DND-41 (cell line): ENCODE results near the gene LNX1.

Source experiments
- CTCF ChIP-seq: IDR thresholded peaks from 2 replicates; pipeline ENCODE4 v1.5.1; 2012; ENCODE audit warnings: borderline replicate concordance, low read length, moderate library complexity, mild to moderate bottlenecking; ENCODE audit not compliant: poor library complexity, severe bottlenecking; ENCODE audit errors: extremely low read depth
- EZH2 ChIP-seq: IDR thresholded peaks from 3 replicates; pipeline ENCODE4 v1.6.1; 2012; ENCODE audit warnings: borderline replicate concordance, low read depth, mild to moderate bottlenecking, moderate library complexity, low read length, inconsistent platforms; ENCODE audit not compliant: severe bottlenecking

DNA sequence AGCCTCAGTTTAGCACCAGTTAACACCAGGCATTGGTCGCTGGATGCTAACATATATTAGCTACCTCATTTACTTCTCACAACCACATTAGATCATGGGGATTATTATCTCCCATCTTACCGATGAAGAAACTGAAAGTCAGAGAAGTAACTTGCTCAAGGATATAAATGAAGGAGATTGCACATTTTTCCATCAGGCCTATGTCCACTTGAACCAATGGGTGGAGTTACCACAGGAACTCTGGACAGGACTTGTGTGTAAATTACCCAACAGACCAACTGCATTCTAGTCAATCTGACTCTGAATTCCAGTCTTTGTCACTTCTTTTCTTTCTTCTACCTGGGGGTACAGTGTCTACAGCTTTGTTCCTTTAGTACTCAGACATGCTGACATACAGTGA is 1.8 kb downstream of the LNX1 start:
- no peak for TF ChIP-seq EZH2
- TF ChIP-seq CTCF, result no peak
